GM19035 (cell line): ENCODE results near the gene HCFC1.
"Not testable (repeated sequence)": the region's sequence is repeated elsewhere in the genome, so short reads cannot be mapped to it uniquely, and the experiment has no call there.

Experiments
- ATAC-seq: cut with Tn5 transposase; IDR thresholded peaks from one replicate; pipeline ENCODE4 v1.9.1; 2021; ENCODE audit not compliant: unreplicated experiment

The HCFC1 gene

DNA sequence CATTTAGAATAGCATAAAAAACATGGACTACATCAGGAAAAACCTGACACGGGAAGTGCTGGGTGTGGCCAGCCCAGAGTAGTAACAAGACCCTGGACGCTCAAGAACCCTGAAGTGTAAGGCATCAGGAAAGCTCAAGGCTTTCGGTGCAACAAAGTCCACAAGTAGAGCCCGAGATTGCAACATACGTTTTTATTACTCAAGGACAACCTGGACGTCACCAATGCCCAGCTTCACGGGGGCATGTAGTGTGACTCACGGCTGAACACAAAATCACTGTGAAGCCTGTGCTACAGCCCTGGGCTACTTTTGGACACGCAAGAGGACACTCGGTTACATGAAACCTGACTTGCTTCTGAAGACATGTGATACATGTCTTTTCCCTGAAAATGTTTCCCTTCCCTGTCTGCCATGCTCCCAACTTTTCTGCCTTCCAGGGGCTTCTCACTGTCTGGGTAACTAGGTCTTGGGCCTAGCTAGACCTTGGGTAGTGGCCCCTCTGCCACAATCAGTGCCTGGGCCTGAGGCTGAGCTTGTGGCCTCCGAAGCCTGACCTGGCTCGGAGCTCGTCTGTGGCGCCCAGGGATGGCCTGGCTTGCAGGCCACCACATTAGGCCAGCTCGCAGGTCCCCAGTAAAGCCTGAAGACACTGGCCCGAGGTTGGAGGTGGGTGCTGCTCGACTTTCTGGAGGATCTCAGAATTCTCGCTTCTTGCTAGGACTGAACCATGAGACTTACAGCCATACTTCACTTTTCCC, 38.9 kb upstream of the HCFC1 start:
- no peak for ATAC-seq

DNA sequence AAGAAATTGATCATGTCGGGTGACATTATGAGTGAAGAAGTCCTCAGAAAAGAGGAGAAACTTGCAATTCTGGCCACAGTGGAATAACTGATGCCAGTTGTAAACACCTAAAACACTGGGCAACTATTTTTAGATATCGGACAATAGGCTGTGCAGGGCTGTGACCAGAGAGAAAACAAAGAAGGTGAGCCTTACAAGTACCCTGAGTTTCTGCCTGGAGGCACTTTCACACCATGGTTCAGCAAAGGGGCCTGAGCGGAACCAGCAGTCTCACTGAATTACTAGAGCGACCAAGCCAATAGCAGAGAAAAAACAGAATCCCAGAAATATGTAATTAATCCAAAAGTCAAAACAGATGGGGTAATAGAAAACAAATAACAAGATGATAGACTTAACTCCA, 36.9 kb upstream of the HCFC1 start:
- no peak for ATAC-seq

DNA sequence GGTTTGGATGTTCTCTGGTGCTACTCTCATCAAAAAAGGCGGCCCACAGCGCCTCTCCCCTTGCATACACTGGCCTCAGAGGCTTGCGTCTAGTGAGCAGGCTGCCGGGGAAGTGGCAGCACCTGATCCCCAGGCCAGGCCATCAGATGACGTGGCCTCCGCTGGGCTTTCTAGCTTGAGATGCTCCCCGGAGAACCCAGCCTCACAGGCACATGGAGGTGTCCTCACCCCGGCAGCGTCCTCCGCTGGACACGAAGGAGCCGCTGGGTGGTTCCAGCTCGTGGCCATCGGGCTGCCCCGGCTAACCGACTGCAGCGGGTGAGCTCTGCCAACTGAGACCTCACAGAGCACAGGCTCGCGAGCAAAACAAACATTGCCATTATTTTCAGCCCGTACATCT, 35.3 kb upstream of the HCFC1 start:
- ATAC-seq, result no peak

DNA sequence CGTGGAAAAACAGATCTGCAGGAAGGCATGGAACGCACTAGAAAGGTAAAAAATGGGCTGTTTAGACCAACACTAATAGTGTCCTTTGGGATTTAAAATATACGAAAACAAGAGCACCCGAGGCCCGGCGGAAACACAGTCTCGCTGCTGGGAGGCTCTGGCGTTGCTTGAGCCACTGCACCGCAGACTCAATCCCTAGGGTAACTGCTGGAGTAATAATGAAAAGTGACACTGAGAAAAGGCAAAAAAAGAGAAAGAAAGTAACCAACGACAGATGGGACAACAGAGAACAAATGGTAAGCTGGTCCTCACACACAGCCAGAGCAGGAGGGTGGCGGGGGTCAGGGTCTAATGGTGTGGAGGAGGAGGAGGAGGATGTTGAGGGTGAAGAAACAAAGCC, 32.7 kb upstream of the HCFC1 start:
- ATAC-seq, result no peak

DNA sequence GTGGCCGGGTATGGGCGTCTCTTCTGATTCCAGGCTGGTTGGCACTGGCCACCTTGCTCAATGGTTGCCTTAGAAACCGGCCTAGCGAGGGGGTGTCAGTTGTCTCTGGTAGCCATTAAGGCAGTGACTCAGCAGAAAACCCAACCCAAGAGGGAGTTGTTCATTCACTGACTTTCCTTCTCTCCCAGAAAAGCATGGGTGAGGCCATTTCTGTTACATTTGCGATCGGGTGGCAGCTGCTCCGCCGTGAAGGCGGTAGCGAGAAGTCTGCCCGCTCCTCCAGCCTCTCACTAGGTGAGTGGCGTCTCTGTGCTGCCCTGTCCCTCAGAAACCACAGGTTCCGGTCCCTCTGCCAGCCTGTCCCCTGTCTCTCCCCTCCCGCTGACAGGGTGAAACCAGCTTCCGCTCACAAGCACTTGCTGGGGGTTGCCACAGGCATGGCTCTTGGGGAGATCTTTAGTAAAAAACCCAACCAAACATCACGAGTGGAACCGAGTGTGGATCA, 30.6 kb upstream of the HCFC1 start:
- ATAC-seq, result no peak

DNA sequence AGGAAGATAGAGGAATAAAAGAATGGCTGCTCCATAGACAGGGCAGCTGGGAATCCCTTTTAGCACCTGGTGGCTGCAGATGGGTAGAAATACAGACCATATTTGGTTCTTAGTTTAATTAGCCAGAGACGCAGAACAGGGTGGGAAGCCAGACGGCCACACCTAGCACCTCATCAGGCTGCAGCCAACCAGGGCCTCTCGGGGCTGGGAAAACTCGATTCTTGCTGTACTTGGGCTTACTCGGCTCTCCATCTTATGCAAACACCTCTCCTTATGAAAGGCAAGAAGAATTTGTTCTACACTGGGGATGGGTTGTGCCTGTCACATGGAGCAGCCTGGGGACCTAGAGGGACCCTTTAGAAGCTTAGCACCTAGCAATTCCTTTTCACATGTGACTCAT, 28.4 kb upstream of the HCFC1 start:
- ATAC-seq, result no peak

DNA sequence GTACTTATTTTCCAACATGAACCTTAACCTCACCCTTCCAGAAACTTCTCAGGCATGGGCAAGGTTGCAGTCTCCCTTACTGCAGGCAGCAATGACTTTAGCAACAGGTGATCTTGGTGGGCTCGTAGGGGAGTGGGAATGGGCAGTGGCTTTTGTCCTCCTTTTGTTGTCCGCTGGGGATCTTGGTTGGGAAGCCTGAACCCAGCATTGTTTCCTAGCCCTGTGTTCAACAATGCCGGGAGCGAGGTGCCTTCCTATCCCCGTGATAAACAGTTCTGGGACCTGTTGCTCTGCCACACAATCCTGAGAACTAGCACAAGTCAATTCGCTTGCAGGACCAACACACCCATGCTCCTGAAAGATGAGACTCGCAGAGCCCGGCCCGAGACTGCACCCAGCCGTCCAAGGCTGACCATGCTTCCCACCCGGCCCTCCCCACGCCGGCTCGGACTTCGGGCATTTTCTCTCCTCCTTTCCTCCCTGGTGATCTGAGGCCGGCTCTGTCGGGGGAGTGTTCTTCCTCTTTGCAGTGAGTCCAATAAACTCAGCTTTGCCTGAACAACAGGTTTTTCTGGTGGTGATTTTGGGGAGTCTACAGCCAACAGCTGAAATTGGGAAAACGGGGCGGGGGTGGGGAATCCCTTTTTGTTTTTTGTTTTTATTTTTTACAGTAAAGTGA, 27.9 kb upstream of the HCFC1 start:
- no peak for ATAC-seq

DNA sequence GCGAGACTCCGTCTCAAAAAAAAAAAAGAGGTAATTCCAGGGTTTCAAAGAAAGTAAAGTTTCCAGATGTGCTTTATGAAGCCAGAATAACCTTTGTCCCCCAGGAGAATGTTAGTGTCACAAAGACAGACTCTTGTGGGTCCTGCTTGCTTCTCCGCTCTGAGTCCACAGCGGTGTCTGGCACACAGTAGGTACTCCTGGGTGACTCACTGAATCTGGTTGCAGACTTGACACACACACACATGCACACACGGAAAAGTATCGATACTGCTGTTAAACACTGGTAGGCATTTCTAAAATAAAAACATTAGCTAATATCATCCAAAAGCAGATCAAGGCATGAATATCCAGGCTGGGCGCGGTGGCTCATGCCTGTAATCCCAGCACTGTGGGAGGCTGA, 23.9 kb upstream of the HCFC1 start:
- ATAC-seq, result no peak

DNA sequence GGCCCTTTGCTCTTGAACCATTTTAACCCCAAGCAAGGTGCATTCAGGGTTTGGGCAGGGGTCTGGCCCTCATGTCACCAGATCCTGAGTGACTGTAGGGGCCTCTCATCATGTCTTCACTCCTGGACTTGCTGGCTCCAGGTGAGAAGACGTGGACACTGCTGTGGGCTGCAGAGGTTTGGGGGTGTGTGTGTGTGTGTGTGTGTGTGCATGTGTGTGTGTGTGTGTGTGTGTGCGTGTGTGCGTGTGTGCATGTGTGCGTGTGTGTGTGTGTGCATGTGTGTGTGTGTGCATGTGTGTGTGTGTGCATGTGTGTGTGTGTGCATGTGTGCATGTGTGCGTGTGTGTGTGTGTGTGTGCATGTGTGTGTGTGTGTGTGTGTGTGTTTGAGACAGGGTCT, 22.8 kb upstream of the HCFC1 start:
- ATAC-seq, result not testable (repeated sequence)

DNA sequence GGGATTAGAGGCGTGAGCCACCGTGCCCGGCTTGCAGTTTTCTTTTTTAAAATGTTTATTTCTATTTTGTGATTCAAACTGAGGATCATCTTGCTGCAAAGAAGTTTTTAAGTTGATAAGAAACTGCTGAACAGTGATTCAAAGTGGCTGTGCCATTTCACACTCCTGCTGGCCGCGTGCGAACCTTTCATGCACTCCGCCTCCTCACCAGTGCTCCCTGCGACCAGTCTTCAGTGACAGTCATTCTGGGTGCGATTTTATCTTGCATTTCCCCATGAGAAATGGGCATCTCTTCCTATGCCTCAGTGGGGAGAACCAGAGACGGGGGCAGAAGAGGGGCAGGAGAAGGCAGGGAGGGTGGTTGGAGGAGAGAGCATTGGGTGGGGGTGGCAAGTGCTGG, 22.4 kb upstream of the HCFC1 start:
- no peak for ATAC-seq

DNA sequence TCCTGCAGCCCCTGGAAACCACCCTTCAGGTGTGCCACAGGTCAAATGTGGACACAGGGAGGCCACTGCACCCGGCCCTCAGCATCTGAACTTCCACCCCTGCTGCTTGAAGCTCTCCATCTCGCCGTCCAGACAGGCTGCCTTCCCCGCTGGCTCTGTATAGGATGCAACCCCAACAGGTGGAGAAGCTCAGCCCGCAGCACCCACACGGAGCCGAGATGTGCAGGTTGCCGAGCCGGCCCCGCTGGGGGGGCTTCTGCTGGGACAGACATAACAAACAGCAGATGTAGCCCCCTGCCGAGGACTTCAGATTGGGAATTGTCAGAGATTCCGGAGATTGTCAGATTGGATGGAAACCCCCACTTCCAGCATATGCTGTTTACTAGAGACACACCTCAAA, 21.5 kb upstream of the HCFC1 start:
- no peak for ATAC-seq

DNA sequence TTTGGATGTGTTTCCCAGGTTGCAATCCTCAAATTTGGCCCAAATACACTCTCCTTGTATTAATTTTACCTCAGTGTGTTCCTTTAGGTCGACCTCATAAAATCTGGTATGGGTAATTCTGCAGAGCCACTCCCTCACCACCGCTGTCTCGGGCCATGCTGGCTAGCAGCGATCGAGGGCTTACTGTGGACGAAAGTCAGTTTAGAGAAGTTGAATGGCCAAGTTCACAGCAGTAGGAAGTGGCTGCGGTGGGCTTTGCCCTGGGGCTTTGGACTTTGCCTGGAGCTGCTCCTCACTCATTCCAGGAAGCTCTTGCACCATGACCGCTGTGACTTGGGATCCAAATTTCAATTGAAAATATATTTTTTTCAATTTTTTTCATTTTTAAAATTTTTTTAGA, 20.6 kb upstream of the HCFC1 start:
- ATAC-seq, result no peak

DNA sequence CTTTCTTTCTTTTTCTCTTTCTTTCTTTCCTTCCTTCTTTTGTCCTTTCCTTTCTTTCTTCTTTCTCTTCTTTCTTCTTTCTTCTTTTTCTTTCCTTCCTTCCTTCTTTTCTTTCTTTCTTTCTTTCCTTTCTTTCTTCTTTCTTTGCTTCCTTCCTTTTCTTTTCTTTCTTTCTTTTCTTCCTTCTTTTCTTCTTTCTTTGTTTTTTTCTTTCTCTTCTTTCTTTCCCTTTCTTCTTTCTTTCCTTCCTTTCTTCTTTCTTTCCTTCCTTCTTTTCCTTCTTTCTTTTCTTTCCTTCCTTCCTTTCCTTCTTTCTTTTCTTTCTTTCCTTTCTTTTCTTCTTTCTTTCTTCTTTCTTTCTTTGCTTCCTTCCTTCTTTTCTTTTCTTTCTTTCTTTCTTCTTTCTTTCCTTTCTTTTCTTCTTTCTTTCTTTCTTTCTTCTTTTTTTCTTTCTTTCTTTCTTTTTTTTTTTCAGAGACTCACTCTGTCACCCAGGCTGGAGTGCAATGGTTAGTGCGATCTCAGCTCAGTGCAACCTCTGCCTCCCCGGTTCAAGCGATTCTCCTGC, 19.5 kb upstream of the HCFC1 start:
- ATAC-seq, result no peak

DNA sequence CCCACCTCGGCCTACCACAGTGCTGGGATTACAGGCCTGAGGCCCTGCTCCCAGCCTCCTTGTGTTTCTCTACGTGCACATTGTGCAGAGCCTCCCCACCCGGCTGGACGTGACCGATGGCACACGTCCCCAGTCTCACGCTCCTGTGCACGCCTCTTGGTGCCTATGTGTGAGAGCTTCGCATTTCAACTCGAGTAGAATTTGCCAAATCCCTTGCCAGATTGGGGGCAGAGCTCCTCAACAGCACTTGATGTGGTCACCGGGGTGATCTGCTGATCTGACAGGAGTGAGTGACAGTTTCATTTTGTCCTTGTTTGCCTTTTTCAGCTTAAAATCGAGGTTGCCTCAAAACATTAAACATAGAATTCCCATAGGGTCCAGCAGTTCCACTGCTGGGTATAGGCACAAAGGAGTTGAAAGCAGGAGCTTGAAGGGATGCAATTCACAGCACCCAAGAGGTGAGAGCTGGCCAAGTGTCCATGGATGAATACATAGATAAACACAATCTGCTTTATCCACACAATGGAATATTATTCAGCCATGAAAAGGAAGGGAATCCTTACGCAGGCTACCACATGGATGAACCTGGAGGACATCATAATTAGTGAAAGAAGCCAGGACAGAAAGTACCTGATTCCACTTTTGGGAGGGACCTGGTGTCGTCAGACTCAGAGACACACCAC, 18.5 kb upstream of the HCFC1 start:
- ATAC-seq, result no peak

DNA sequence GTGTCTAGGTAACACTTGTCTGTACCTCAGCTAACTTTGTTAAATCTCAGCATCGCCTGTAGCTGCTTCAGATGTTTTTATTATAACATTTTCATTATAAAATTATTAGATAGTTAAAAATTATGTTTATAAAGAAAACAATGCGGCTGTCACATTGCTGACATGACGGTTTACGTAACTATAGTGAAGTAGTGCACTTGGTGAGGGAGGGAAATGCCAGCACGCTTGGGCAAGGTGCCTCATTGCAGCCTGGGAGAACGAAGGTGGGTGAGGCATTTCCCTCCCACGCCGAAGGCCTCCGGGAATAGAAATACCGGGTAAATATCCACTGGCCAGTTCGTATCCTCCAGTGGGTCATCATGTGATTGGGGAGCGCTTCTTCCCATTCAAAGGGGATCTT, 16.9 kb upstream of the HCFC1 start:
- no peak for ATAC-seq

DNA sequence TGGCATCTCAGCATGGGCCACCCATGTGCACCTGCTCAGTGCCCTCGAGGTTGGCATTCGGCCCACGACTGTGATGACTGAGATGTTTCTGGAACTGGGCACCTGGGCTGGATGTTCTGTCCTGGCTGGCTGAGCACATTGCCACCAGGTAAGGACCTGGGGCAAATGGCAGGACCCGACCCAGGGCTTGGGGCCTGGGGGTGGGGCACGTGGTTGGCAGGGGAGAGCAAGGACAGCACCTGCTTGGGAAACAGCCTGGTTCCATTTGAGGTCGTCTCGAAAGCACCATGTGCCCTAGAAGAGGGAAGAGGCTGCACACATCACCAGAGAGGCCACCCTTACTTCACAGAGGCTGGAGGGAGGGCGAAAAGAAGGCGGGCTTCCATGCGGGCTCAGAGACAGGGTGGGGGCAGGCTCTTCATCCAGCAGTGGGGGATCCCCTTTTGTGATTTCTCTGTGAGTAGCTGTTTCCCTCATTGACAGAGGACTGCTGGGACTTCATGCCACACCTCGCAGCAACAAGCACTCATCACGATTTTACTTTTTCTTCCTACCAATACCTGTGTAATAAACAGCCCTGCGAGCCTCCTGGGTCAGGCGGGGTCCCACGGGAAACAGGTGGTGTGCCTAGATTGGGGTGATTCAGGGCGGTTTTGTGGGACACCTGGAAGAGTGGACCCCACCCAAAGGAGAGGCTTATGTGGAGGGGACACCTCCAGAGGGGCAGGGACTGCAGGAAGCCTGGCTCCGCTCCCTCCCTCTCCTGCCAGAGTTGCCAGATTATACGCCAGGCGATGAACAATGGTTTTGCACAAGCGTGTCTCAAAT, 12.9 kb upstream of the HCFC1 start:
- no peak for ATAC-seq

DNA sequence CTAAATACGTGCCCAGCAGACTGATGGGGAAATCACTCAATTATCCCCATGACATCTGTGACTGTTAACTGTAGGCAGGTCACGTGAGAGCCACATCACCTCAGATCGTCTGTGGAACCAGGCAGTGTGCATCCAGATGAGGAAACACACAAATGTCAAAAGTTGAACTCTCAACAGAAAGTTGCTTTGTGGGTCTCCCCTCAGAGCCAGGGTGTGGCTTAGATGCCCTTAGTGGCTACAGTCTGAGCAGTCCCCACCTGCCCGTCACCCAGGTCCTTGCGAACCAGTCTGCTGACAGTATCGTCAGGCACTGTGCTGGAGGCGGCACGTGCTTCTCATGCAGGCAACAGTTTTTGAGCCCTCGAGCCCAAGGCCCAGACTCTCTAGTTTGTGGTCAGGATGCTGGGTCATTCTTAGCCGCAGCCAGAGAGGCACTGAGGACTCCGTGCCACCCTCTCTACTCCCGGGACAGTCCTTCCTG, 11.7 kb upstream of the HCFC1 start:
- ATAC-seq, result no peak

DNA sequence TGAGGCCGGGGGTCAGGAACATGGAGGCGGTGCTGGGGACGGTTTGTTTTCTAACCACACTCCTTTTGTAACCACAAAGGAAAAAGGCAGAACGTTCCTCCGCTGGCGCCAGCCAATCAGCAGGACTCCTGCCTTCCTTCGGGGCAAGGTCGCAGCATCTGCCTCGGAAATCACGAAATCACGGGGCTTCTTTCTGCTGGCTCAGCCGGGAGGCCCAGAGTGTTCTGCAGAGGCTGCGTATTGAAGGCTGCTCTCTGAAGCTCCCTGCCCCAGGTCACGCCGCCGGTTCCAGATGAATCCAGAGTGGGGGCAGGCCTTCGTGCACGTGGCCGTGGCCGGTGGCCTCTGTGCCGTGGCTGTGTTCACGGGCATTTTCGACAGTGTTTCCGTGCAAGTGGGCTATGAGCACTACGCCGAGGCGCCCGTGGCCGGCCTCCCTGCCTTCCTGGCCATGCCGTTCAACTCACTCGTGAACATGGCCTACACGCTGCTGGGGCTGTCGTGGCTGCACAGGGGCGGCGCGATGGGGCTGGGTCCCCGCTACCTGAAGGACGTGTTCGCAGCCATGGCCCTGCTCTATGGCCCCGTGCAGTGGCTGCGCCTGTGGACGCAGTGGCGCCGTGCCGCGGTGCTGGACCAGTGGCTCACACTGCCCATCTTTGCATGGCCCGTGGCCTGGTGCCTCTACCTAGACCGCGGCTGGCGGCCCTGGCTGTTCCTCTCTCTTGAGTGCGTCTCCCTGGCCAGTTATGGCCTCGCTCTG, 10.3 kb upstream of the HCFC1 start:
- no peak for ATAC-seq

DNA sequence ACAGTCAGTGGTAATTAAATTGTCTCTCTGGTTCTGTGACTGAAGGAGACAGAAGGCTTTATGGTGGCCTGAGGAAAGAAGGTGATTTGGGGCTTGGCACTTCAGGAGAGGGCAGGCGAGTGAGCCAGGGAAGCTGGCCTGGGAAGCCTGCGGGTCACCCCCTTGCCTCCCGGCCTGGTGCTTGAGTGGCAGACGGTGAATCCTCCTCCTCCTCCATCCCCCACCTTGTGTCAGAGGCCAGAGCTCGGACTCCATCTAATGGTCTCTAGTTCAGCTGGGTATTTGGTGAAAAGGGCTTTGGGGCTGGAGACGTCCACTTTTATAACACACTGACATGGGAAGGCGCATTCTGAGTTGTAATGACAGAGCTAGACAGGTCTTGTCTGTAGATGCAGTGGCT, 9.6 kb upstream of the HCFC1 start:
- no peak for ATAC-seq

DNA sequence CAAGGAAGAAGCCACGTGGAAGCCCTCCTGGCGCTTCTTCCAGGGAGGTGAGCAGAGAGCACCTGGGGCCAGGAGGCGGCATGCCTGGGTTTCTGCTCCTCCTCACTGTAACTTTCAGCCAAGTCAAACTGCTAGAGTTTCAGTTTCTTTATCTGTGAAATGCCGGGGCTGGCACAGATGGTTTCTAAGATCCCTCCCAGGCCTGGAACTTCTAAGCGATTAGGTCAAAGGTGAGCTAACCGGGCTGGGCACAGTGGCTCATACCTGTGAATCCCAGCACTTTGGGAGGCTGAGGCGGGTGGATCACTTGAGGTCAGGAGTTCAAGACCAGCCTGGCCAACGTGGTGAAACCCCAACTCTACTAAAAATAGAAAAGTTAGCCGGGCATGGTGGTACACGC, 8.8 kb upstream of the HCFC1 start:
- peak; percentile 55 for ATAC-seq
